ENCODE results near the gene PHLDB1. TPM values are rescaled to one million over a fixed set of nuclear protein-coding genes. Genes with fewer than 3 reads are reported as not detected.
A peak's percentile ranks its signal among the peaks of the same experiment; 100 is the strongest.

PHLDB1 gene
- total and polyA plus RNA-seq, 7 experiments from 2014 or later, result 0.39 to 4.9 (median 2.0) TPM

DNA sequence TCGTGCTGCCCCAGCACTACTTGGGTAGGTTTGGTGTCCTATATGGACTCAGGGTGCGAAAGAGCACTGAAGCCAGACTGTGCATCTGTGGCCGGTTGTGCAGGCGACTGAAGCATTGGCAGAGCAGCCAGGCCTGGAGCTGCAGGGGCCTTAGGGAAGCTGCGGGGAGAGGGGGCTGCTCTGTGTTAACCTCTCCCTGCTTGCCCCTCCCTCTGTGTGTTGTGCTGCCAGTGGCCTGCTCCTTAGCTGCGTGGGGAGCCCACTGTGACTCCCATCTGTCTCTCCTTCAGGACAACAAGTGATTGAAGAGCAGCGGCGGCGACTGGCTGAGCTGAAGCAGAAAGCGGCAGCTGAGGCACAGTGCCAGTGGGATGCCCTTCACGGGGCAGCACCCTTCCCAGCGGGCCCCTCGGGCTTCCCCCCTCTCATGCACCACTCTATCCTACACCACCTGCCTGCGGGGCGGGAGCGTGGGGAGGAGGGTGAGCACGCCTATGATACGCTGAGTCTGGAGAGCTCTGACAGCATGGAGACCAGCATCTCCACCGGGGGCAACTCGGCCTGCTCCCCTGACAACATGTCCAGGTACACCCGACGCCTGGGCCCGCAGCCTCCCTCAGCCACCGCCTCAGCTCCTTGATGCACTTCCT lies 37.8 kb downstream of the PHLDB1 start:
- no peaks in the 10 kb centered on the region for H3K9me3 ChIP-seq (ENCODE audit: control insufficient read depth in 2 of 3, low read length in 3 of 3)
- H3K36me3 ChIP-seq (ENCODE audit: control insufficient read depth in 2 of 3, insufficient read depth in 3 of 3, low read length in 3 of 3), result no peaks in the 10 kb centered on the region
- CTCF ChIA-PET, result no interaction called here
- no peak overlapping the region for H3K27ac ChIP-seq (ENCODE audit: low read depth, low read length)
- no peaks in the 10 kb centered on the region for H3K27me3 ChIP-seq (ENCODE audit: control insufficient read depth in 2 of 2, insufficient read depth in 2 of 2, low read length in 2 of 2)
- H3K36me3 Mint-ChIP-seq, result peaks cover 0 to 3% (median 0%) of the 10 kb centered on the region in 5 donors
- no peak overlapping the region for H3K27ac Mint-ChIP-seq
- H3K4me1 Mint-ChIP-seq, result peaks cover 0 to 2% (median 0%) of the 10 kb centered on the region in 7 donors
- H3K9me3 Mint-ChIP-seq, result no peaks in the 10 kb centered on the region
- ATAC-seq, result no peak
- no peak for DNase-seq
- H3K4me3 Mint-ChIP-seq, result no peak overlapping the region
- H3K4me3 ChIP-seq (ENCODE audit: low read length), result no peak overlapping the region
- no peaks in the 10 kb centered on the region for H3K4me1 ChIP-seq (ENCODE audit: control insufficient read depth in 2 of 2, insufficient read depth in 2 of 2, low read length in 2 of 2)
- no peaks in the 10 kb centered on the region for H3K27me3 Mint-ChIP-seq
- intact Hi-C loops (cut with micrococcal nuclease), result no loop called here
- POLR2A ChIA-PET, result no interaction called here

DNA sequence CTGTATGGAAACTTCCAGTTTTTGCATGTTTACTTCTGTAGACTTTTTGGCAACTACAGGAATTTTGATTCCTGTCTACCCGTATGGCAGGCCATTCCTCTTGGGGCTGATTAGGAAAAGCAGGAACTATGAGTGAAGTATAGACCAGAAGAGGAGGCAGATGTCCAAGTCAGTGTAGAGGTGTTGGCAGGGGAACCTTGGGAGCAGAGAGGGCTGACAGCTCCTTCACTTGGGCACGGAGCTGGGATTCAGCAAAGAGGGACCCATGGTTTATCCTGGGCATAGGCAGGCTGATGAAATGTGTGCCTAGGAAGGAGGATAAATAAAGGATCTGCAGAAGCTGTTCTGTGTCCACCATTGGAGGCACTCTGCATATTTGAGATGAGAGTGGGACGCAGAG lies 39.0 kb downstream of the PHLDB1 start:
- CTCF ChIA-PET, result no interaction called here
- Mint-ChIP-seq H3K4me1 (peaks cover 0 to 2% (median 0%) of the 10 kb centered on the region in 7 donors), H3K27me3 (no peaks in the 10 kb centered on the region), H3K9me3 (no peaks in the 10 kb centered on the region), H3K36me3 (peaks cover 0 to 3% (median 0%) of the 10 kb centered on the region in 5 donors), H3K4me3 (no peak overlapping the region), H3K27ac (no peak overlapping the region)
- POLR2A ChIA-PET, result interaction anchor here (0.8 kb wide), 1 partner anchor 231 kb away, joined by 3 read pairs; no protein-coding TSS in a partner anchor
- intact Hi-C loops (cut with micrococcal nuclease), result no loop called here
- Histone ChIP-seq H3K27ac (ENCODE audit: low read depth, low read length) (no peak overlapping the region), H3K4me1 (ENCODE audit: control insufficient read depth in 2 of 2, insufficient read depth in 2 of 2, low read length in 2 of 2) (no peaks in the 10 kb centered on the region), H3K9me3 (ENCODE audit: control insufficient read depth in 2 of 3, low read length in 3 of 3) (no peaks in the 10 kb centered on the region), H3K36me3 (ENCODE audit: control insufficient read depth in 2 of 3, insufficient read depth in 3 of 3, low read length in 3 of 3) (no peaks in the 10 kb centered on the region), H3K4me3 (ENCODE audit: low read length) (no peak overlapping the region), H3K27me3 (ENCODE audit: control insufficient read depth in 2 of 2, insufficient read depth in 2 of 2, low read length in 2 of 2) (no peaks in the 10 kb centered on the region)
- ATAC-seq, result no peak
- DNase-seq, result no peak

DNA sequence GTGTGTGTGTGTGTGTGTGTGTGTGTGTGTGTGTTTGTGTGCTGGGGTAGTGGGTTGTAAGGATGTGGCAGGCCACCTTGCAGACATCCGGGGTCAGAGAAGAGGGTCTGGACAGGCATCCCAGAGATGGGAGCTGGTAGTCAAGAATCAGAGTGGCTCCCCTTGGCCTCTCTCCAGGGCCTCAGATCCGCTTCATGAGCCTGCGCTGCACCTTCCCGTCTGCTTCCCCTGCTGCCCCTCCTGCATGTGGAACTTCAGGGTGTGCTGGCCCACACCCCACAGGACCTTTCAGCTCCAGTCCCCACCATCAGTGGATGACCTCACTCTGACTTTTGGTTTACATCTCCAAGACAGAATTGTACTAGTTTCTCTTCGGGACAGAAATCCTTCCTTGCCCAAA lies 40.9 kb downstream of the PHLDB1 start:
- H3K4me3 ChIP-seq (ENCODE audit: low read length), result no peak overlapping the region
- CTCF ChIA-PET, result no interaction called here
- Mint-ChIP-seq H3K27ac (peak overlapping the region in 1 of 9 donors; percentile 30), H3K9me3 (no peaks in the 10 kb centered on the region), H3K27me3 (no peaks in the 10 kb centered on the region), H3K36me3 (peaks cover 0 to 3% (median 0%) of the 10 kb centered on the region in 5 donors), H3K4me1 (peaks cover 6 to 13% (median 11%) of the 10 kb centered on the region in 7 donors), H3K4me3 (no peak overlapping the region)
- no peak overlapping the region for H3K27ac ChIP-seq (ENCODE audit: low read depth, low read length)
- intact Hi-C loops (cut with micrococcal nuclease), result no loop called here
- ATAC-seq (no peak), DNase-seq (no peak)
- POLR2A ChIA-PET, result no interaction called here
- no peaks in the 10 kb centered on the region for H3K9me3 ChIP-seq (ENCODE audit: control insufficient read depth in 2 of 3, low read length in 3 of 3)
- H3K4me1 ChIP-seq (ENCODE audit: control insufficient read depth in 2 of 2, insufficient read depth in 2 of 2, low read length in 2 of 2), result no peaks in the 10 kb centered on the region
- no peaks in the 10 kb centered on the region for H3K27me3 ChIP-seq (ENCODE audit: control insufficient read depth in 2 of 2, insufficient read depth in 2 of 2, low read length in 2 of 2)
- H3K36me3 ChIP-seq (ENCODE audit: control insufficient read depth in 2 of 3, insufficient read depth in 3 of 3, low read length in 3 of 3), result no peaks in the 10 kb centered on the region

DNA sequence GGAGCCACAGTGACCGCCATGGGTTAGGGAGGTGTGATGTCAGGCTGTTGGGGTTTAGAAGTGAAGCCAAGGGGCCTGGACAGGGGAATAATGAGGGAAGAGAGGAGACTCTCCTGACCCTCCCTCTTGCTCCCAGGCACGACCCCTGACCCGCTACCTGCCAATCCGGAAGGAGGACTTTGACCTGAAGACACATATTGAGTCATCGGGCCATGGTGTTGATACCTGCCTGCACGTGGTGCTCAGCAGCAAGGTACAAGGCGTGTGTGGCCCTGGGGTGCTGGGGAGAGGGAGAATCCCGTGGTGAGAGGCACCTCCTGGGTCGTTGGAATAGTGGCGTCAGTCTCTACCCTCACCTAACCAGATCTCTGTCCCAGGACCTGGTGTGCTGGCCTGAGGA lies 42.5 kb downstream of the PHLDB1 start:
- ATAC-seq, result no peak
- no peaks in the 10 kb centered on the region for H3K27me3 Mint-ChIP-seq
- H3K36me3 Mint-ChIP-seq, result peaks cover 0 to under 1% (median 0%) of the 10 kb centered on the region in 5 donors
- no peak overlapping the region for H3K27ac ChIP-seq (ENCODE audit: low read depth, low read length)
- intact Hi-C loops (cut with micrococcal nuclease), result no loop called here
- no peaks in the 10 kb centered on the region for H3K27me3 ChIP-seq (ENCODE audit: control insufficient read depth in 2 of 2, insufficient read depth in 2 of 2, low read length in 2 of 2)
- no peaks in the 10 kb centered on the region for H3K9me3 ChIP-seq (ENCODE audit: control insufficient read depth in 2 of 3, low read length in 3 of 3)
- H3K9me3 Mint-ChIP-seq, result no peaks in the 10 kb centered on the region
- ChIA-PET CTCF (no interaction called here), POLR2A (no interaction called here)
- H3K4me3 ChIP-seq (ENCODE audit: low read length), result no peak overlapping the region
- DNase-seq, result no peak
- H3K36me3 ChIP-seq (ENCODE audit: control insufficient read depth in 2 of 3, insufficient read depth in 3 of 3, low read length in 3 of 3), result no peaks in the 10 kb centered on the region
- H3K4me1 ChIP-seq (ENCODE audit: control insufficient read depth in 2 of 2, insufficient read depth in 2 of 2, low read length in 2 of 2), result no peaks in the 10 kb centered on the region
- peaks cover 6 to 13% (median 11%) of the 10 kb centered on the region in 7 donors for H3K4me1 Mint-ChIP-seq
- H3K27ac Mint-ChIP-seq, result no peak overlapping the region
- H3K4me3 Mint-ChIP-seq, result no peak overlapping the region

DNA sequence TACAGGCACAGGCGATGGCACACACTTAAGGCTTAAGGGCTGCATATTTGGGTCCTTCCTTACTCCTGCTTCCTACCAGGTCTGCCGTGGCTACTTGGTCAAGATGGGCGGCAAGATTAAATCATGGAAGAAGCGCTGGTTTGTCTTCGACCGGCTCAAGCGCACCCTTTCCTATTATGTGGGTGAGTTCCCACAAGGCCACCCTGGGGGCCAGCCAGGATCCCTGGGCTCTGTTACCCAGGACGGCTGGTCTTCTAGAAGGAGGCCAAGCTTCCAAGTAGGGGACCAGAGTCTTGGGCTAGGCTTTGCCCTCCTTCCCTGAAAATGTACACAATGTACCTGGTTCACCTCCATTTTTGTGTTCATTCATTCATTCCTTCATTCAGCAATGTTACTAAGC lies 43.0 kb downstream of the PHLDB1 start:
- no peaks in the 10 kb centered on the region for H3K27me3 Mint-ChIP-seq
- no peaks in the 10 kb centered on the region for H3K36me3 Mint-ChIP-seq
- no peak overlapping the region for H3K27ac Mint-ChIP-seq
- no peak overlapping the region for H3K4me3 Mint-ChIP-seq
- POLR2A ChIA-PET, result no interaction called here
- no peak overlapping the region for H3K27ac ChIP-seq (ENCODE audit: low read depth, low read length)
- H3K36me3 ChIP-seq (ENCODE audit: control insufficient read depth in 2 of 3, insufficient read depth in 3 of 3, low read length in 3 of 3), result no peaks in the 10 kb centered on the region
- no peaks in the 10 kb centered on the region for H3K9me3 Mint-ChIP-seq
- DNase-seq, result no peak
- no peaks in the 10 kb centered on the region for H3K27me3 ChIP-seq (ENCODE audit: control insufficient read depth in 2 of 2, insufficient read depth in 2 of 2, low read length in 2 of 2)
- no peaks in the 10 kb centered on the region for H3K4me1 ChIP-seq (ENCODE audit: control insufficient read depth in 2 of 2, insufficient read depth in 2 of 2, low read length in 2 of 2)
- intact Hi-C loops (cut with micrococcal nuclease), result no loop called here
- H3K4me3 ChIP-seq (ENCODE audit: low read length), result no peak overlapping the region
- no peaks in the 10 kb centered on the region for H3K9me3 ChIP-seq (ENCODE audit: control insufficient read depth in 2 of 3, low read length in 3 of 3)
- CTCF ChIA-PET, result no interaction called here
- no peak for ATAC-seq
- H3K4me1 Mint-ChIP-seq, result peaks cover 6 to 13% (median 11%) of the 10 kb centered on the region in 7 donors

DNA sequence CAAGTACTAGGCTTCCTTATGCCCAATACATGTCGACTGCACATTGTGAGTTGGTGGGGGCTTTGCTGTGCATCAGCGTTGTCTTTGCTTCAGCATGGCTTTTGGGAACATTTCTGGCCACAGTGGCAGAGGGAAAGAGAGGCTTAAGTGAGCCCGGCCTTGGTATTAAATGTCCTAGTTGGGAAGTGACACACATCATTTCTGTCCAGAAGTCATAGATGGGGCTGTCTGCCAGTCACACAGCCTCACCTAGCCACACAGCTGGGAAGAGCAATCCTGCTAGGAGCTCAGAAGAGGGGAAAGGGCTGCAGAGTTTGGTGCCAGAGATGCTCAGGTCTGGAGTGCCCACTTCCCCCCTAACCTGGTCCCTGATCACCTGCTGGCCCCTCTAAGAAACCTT lies 44.4 kb downstream of the PHLDB1 start:
- Mint-ChIP-seq H3K4me1 (peaks cover 6 to 13% (median 11%) of the 10 kb centered on the region in 7 donors), H3K36me3 (no peaks in the 10 kb centered on the region), H3K27me3 (no peaks in the 10 kb centered on the region), H3K9me3 (no peaks in the 10 kb centered on the region), H3K4me3 (no peak overlapping the region), H3K27ac (no peak overlapping the region)
- no peak for DNase-seq
- intact Hi-C loops (cut with micrococcal nuclease), result no loop called here
- POLR2A ChIA-PET, result interaction anchor here (0.7 kb wide), 1 partner anchor 101 kb away, joined by 5 read pairs; no protein-coding TSS in a partner anchor
- H3K36me3 ChIP-seq (ENCODE audit: control insufficient read depth in 2 of 3, insufficient read depth in 3 of 3, low read length in 3 of 3), result no peaks in the 10 kb centered on the region
- no peak for ATAC-seq
- no peaks in the 10 kb centered on the region for H3K27me3 ChIP-seq (ENCODE audit: control insufficient read depth in 2 of 2, insufficient read depth in 2 of 2, low read length in 2 of 2)
- no peaks in the 10 kb centered on the region for H3K4me1 ChIP-seq (ENCODE audit: control insufficient read depth in 2 of 2, insufficient read depth in 2 of 2, low read length in 2 of 2)
- H3K9me3 ChIP-seq (ENCODE audit: control insufficient read depth in 2 of 3, low read length in 3 of 3), result no peaks in the 10 kb centered on the region
- CTCF ChIA-PET, result interaction anchor here (0.7 kb wide), 1 partner anchor 280 kb away, joined by 4 read pairs; no protein-coding TSS in a partner anchor
- no peak overlapping the region for H3K27ac ChIP-seq (ENCODE audit: low read depth, low read length)
- H3K4me3 ChIP-seq (ENCODE audit: low read length), result no peak overlapping the region

DNA sequence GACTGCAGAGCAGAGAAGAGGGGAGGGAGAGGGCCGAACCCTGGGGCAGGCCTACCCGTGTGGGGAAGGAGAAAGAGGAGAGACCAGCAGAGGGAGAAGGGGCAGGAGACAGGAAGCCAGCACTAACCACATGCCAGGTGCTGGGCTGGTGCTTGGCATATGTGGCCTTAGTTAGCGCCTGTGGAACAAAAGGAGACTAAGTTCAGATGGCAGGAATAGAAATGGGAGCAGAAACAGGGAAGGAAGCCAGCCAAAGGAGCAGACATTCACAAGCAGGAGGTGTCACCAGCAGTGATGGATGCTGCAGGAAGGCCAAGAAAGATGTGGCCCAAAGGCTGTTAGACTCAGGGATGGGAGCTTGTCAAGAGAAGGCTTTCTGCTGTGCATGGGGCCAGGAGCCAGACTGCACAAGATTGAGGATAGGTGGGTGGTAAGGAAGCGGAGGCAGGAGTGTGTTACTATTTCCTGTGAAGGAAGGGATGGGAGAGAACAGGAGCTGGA lies 45.3 kb downstream of the PHLDB1 start:
- ATAC-seq (peak; percentile 45), DNase-seq (no peak)
- H3K36me3 Mint-ChIP-seq, result no peaks in the 10 kb centered on the region
- H3K4me3 Mint-ChIP-seq, result no peak overlapping the region
- peaks cover 6 to 18% (median 11%) of the 10 kb centered on the region in 7 donors for H3K4me1 Mint-ChIP-seq
- ChIA-PET CTCF (no interaction called here), POLR2A (no interaction called here)
- H3K27me3 Mint-ChIP-seq, result no peaks in the 10 kb centered on the region
- Histone ChIP-seq H3K4me3 (ENCODE audit: low read length) (no peak overlapping the region), H3K27me3 (ENCODE audit: control insufficient read depth in 2 of 2, insufficient read depth in 2 of 2, low read length in 2 of 2) (no peaks in the 10 kb centered on the region), H3K4me1 (ENCODE audit: control insufficient read depth in 2 of 2, insufficient read depth in 2 of 2, low read length in 2 of 2) (no peaks in the 10 kb centered on the region), H3K9me3 (ENCODE audit: control insufficient read depth in 2 of 3, low read length in 3 of 3) (no peaks in the 10 kb centered on the region), H3K27ac (ENCODE audit: low read depth, low read length) (no peak overlapping the region), H3K36me3 (ENCODE audit: control insufficient read depth in 2 of 3, insufficient read depth in 3 of 3, low read length in 3 of 3) (no peaks in the 10 kb centered on the region)
- peak overlapping the region in 6 of 9 donors; percentile 6 to 58 (median 16) for H3K27ac Mint-ChIP-seq
- H3K9me3 Mint-ChIP-seq, result no peaks in the 10 kb centered on the region
- intact Hi-C loops (cut with micrococcal nuclease), result no loop called here

Data from naive thymus-derived CD4-positive, alpha-beta T cell (primary cell).